ENCODE data around the gene LIX1. TPM values are rescaled to one million over a fixed set of nuclear protein-coding genes. Genes with fewer than 3 reads are reported as not detected.

Gene LIX1
- total and polyA plus RNA-seq, 2 of the 13 experiments (the other 11 are each of a cell fraction or from before 2014, with no cell fraction given) = not detected

- H3K27ac ChIP-seq (ENCODE audit: extremely low read length, insufficient read depth, low read length) = no peak overlapping the region
- no peaks in the 10 kb centered on the region for H3K36me3 ChIP-seq (replicated peaks in 1 of 2; ENCODE audit: control insufficient read depth in 1 of 2, insufficient read depth in 2 of 2, low read length in 2 of 2)
- no peak for DNase-seq (ENCODE audit: low spot score)
- in situ Hi-C loops (cut with HindIII; ENCODE audit: extremely low pct_ligation_motif_present, low pct_unique_long_range_greater_than_20kb) = no loop called here
- H3K27me3 ChIP-seq (ENCODE audit: control insufficient read depth in 1 of 2, insufficient read depth in 2 of 2, low read length in 2 of 2) = no peaks in the 10 kb centered on the region; a peak in 1 of 5 replicates
- H3K4me2 ChIP-seq (ENCODE audit: low read depth, low read length) = no peak overlapping the region
- H3K9me3 ChIP-seq (ENCODE audit: low read length) = no peaks in the 10 kb centered on the region
- intact Hi-C loops (cut with micrococcal nuclease; ENCODE audit: unreplicated experiment) = loop anchor here (10.0 kb wide), 1 partner anchor 702 kb away; no protein-coding TSS in a partner anchor
- no peak overlapping the region for H2AFZ ChIP-seq (ENCODE audit: low read length)
- H3K9ac ChIP-seq (ENCODE audit: insufficient read depth, low read depth, low read length) = no peak overlapping the region
- BruUV-seq (replicated peaks) = no TSS peak
- no peak for FAIRE-seq
- no peak for ATAC-seq
- 24% methylated on average over 7 of the region's 7 CpGs for WGBS (ENCODE audit: low lambda C conversion rate)
- ChIA-PET CTCF (ENCODE audit: low intra/inter-chr PET ratio, low total read pairs) (no interaction called here), POLR2A (no interaction called here)
- no peaks in the 10 kb centered on the region for H4K20me1 ChIP-seq (ENCODE audit: insufficient read depth, low read length)
- H3K79me2 ChIP-seq (ENCODE audit: insufficient read depth, low read length) = no peaks in the 10 kb centered on the region
- no peak overlapping the region for H3K4me3 ChIP-seq (replicated peaks in 1 of 3; ENCODE audit: insufficient read depth in 1 of 3, low read depth in 2 of 3, low read length in 3 of 3)
- TF ChIP-seq MEF2D (CRISPR knock-in tag; IDR thresholded peaks at IDR 0.05) = no peak
- no peak for TF ChIP-seq GATA4 (IDR thresholded peaks at IDR 0.05; ENCODE audit: borderline replicate concordance, low read depth)
- no peak for TF ChIP-seq ZNF652 (CRISPR knock-in tag; IDR thresholded peaks at IDR 0.05; ENCODE audit: borderline replicate concordance, low read depth)
- TF ChIP-seq, protein P1, sequence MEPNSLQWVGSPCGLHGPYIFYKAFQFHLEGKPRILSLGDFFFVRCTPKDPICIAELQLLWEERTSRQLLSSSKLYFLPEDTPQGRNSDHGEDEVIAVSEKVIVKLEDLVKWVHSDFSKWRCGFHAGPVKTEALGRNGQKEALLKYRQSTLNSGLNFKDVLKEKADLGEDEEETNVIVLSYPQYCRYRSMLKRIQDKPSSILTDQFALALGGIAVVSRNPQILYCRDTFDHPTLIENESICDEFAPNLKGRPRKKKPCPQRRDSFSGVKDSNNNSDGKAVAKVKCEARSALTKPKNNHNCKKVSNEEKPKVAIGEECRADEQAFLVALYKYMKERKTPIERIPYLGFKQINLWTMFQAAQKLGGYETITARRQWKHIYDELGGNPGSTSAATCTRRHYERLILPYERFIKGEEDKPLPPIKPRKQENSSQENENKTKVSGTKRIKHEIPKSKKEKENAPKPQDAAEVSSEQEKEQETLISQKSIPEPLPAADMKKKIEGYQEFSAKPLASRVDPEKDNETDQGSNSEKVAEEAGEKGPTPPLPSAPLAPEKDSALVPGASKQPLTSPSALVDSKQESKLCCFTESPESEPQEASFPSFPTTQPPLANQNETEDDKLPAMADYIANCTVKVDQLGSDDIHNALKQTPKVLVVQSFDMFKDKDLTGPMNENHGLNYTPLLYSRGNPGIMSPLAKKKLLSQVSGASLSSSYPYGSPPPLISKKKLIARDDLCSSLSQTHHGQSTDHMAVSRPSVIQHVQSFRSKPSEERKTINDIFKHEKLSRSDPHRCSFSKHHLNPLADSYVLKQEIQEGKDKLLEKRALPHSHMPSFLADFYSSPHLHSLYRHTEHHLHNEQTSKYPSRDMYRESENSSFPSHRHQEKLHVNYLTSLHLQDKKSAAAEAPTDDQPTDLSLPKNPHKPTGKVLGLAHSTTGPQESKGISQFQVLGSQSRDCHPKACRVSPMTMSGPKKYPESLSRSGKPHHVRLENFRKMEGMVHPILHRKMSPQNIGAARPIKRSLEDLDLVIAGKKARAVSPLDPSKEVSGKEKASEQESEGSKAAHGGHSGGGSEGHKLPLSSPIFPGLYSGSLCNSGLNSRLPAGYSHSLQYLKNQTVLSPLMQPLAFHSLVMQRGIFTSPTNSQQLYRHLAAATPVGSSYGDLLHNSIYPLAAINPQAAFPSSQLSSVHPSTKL (CRISPR knock-in tag; IDR thresholded peaks at IDR 0.05) = no peak
- TF ChIP-seq GABPB1 (CRISPR knock-in tag; IDR thresholded peaks at IDR 0.05) = no peak
- TF ChIP-seq KAT2B (IDR thresholded peaks at IDR 0.05; ENCODE audit: borderline replicate concordance, low read depth, low read length) = no peak
- TF ChIP-seq ARNT (IDR thresholded peaks at IDR 0.05) = no peak
- TF ChIP-seq THRA (CRISPR knock-in tag; IDR thresholded peaks at IDR 0.05; ENCODE audit: borderline replicate concordance) = peak; percentile 58; the same call in 1 of the 2 replicates
- peaks cover 16% of the 10 kb centered on the region for H3K4me1 ChIP-seq (ENCODE audit: insufficient read depth, low read length)
Observed at GRCh38 chr5:97046270-97046982, 96.0 kb downstream of the LIX1 start.
